Spleen (tissue), 11 donors: ENCODE data around the gene CACNB2. TPM values are rescaled to one million over a fixed set of nuclear protein-coding genes. Genes with fewer than 3 reads are reported as not detected.
A peak's percentile ranks its signal among the peaks of the same experiment; 100 is the strongest.

Experiments used
- DNase-seq: peaks from one replicate; pipeline ENCODE4 v3.0.0-alpha.2; 2020
- H3K27ac ChIP-seq, 8 donors: fragments of 200-600 bp; sonication (generic) in 7 of 8; 1 replicate in 4 of 8; 2 replicates in 4 of 8; pipeline versions ENCODE4 v1.5.0 to v1.8.0; 2016 to 2021; ENCODE audit warnings: inconsistent platforms in 4 of 8, mild to moderate bottlenecking in 4 of 8, moderate library complexity in 1 of 8
- H3K27me3 ChIP-seq, 7 donors: fragments of 200-600 bp; sonication (generic) in 6 of 7; replicated peaks in 1 of 7; 1 replicate in 4 of 7; 2 replicates in 3 of 7; pipeline versions ENCODE4 v1.5.0 to v1.8.0; 2016 to 2021; ENCODE audit warnings: inconsistent platforms in 3 of 7, mild to moderate bottlenecking in 1 of 7
- H3K36me3 ChIP-seq, 6 donors: fragments of 200-600 bp; sonication (generic) in 5 of 6; 1 replicate in 4 of 6; 2 replicates in 2 of 6; pipeline versions ENCODE4 v1.5.0 to v1.8.0; 2016 to 2021; ENCODE audit warnings: inconsistent platforms in 2 of 6
- H3K4me1 ChIP-seq, 6 donors: fragments of 200-600 bp; sonication (generic) in 5 of 6; 1 replicate in 3 of 6; 2 replicates in 3 of 6; pipeline versions ENCODE4 v1.5.0 to v1.8.0; 2016 to 2021; ENCODE audit warnings: inconsistent platforms in 3 of 6
- H3K4me3 ChIP-seq, 8 donors: fragments of 200-600 bp; sonication (generic) in 7 of 8; 1 replicate in 4 of 8; 2 replicates in 4 of 8; pipeline versions ENCODE4 v1.5.0 to v1.8.0; 2016 to 2021; ENCODE audit warnings: inconsistent platforms in 4 of 8, mild to moderate bottlenecking in 4 of 8, moderate library complexity in 2 of 8
- H3K9me3 ChIP-seq, 8 donors: fragments of 200-600 bp; sonication (generic) in 7 of 8; 1 replicate in 4 of 8; 2 replicates in 4 of 8; pipeline versions ENCODE4 v1.5.0 to v1.8.0; 2016 to 2021; ENCODE audit warnings: inconsistent platforms in 4 of 8
- POLR2A ChIP-seq, 3 donors: fragments of 450-650 bp; IDR thresholded peaks; one replicate each; pipeline ENCODE4 v1.5.1; 2017; ENCODE audit warnings: antibody characterized with exemption in 3 of 3, mild to moderate bottlenecking in 1 of 3
- POLR2AphosphoS5 ChIP-seq, 3 donors: sonication (generic); formaldehyde crosslinking; IDR thresholded peaks; one replicate each; pipeline ENCODE4 v1.5.1; 2017; ENCODE audit warnings: antibody characterized with exemption in 3 of 3
- WGBS, 5 donors: extraction: QIAGEN DNeasy Blood & Tissue Kit in 3 of 5; methylation state at CpG; one replicate each; pipeline versions ENCODE4 v1.1.5 to v1.1.7; 2013 to 2018; 5-methylcytosine and 5-hydroxymethylcytosine counted together
- intact Hi-C: fragments of 100-400 bp; cut with DNase I; formaldehyde crosslinking; loops from one replicate; pipeline ENCODE4 v1.15.0; 2023; ENCODE audit warnings: low total_unique reads
- polyA plus RNA-seq, 3 donors: library from polyadenylated mRNA; stranded (reverse); fragments of 200-250 nt; gene quantifications; one replicate each; pipeline ENCODE4 v1.2.1, GENCODE V29; 2013
- total RNA-seq, 7 donors: library from RNA; depleted of rRNA in 3 of 7; stranded (reverse); fragments of >200 nt in 3 of 7; fragmentation: NEBNext Ultra II Directional in 4 of 7; extraction: Animal tissue kit (Norgen Biotek cat#: 25700) in 4 of 7; gene quantifications; one replicate each; pipeline versions ENCODE4 v1.1.0 to v1.2.1, GENCODE V29; 2016 to 2021
- TF ChIP-seq, protein P1 (sequence below), 11 experiments: fragments of 200-600 bp in 7 of 11; fragments of 450-650 bp in 4 of 11; sonication (generic) in 4 of 11; IDR thresholded peaks in 8 of 11; conservative IDR thresholded peaks in 3 of 11; 1 replicate in 7 of 11; 2 replicates in 4 of 11; pipeline versions ENCODE4 v1.4.0 to v1.8.0; 2016 to 2021; ENCODE audit warnings: antibody characterized with exemption in 11 of 11, inconsistent platforms in 4 of 11, mild to moderate bottlenecking in 1 of 11
- donor health status: healthy with polysubstance abuse.
- donor health status: DM: no; HTN: no; CAD: no; lungs with moderate emphysema.
- donor health status: DM: no; HTN: no; CAD: no.
- donor health status: Bipolar disorder and iron deficiency.
- donor health status: healthy.
- donor health status: DM: no; HTN: no; CAD: no.
- donor health status: DM: yes; HTN: yes; CAD: no.

Gene CACNB2
- total and polyA plus RNA-seq, 10 donors = 0.17 to 0.79 (median 0.44) TPM; not detected in 1

DNA sequence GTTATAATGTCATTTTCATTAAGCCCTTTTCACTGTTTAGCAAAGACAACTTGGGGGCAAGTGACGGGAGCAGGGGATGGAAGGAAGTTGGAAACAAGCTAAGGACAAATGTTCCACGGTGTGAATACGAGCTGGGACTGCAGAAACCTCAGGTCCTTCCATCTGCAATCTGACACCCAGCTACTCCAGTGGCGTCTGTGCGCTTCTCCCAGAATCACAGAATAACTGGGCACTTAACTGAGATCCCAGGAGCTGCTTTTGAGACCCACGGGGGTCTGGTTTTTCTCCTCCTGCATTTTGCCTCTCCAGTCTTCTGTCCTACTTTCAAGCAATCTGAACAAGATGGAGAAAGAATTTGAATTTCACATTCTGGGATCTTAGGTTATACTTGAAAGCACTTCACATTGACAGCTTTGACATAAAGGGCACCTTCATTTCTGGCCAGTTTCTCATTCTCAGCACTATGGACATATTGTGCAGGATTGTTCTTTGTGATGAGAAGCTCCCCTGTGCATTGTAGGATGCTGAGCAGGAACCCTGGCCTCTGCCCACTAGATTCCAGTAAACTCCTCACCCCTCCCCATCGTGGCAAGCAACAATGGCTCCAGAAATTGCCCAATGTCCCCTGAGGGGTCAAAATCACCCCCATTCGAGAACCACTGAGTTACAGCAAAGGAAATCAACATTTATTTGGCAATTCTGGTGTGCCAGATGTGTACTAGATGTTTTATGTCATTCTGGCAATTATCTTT lies 194.1 kb downstream of the CACNB2 start:
- TF ChIP-seq POLR2AphosphoS5 (IDR thresholded peaks at IDR 0.05) (no peak), POLR2A (IDR thresholded peaks at IDR 0.05) (no peak)
- TF ChIP-seq, protein P1, sequence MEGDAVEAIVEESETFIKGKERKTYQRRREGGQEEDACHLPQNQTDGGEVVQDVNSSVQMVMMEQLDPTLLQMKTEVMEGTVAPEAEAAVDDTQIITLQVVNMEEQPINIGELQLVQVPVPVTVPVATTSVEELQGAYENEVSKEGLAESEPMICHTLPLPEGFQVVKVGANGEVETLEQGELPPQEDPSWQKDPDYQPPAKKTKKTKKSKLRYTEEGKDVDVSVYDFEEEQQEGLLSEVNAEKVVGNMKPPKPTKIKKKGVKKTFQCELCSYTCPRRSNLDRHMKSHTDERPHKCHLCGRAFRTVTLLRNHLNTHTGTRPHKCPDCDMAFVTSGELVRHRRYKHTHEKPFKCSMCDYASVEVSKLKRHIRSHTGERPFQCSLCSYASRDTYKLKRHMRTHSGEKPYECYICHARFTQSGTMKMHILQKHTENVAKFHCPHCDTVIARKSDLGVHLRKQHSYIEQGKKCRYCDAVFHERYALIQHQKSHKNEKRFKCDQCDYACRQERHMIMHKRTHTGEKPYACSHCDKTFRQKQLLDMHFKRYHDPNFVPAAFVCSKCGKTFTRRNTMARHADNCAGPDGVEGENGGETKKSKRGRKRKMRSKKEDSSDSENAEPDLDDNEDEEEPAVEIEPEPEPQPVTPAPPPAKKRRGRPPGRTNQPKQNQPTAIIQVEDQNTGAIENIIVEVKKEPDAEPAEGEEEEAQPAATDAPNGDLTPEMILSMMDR (IDR thresholded peaks at IDR 0.05 in 8 of 11, conservative IDR thresholded peaks at IDR 0.05 in 3 of 11) = no peak
- intact Hi-C loops = no loop called here
- Histone ChIP-seq H3K9me3 (no peaks in the 10 kb centered on the region), H3K27ac (no peak overlapping the region), H3K4me1 (no peaks in the 10 kb centered on the region), H3K36me3 (no peaks in the 10 kb centered on the region), H3K27me3 (no peaks in the 10 kb centered on the region), H3K4me3 (no peak overlapping the region)
- no peak for DNase-seq
- 48 to 80% (median 59%) methylated on average over 8 of the region's 8 CpGs for WGBS, 5 donors

DNA sequence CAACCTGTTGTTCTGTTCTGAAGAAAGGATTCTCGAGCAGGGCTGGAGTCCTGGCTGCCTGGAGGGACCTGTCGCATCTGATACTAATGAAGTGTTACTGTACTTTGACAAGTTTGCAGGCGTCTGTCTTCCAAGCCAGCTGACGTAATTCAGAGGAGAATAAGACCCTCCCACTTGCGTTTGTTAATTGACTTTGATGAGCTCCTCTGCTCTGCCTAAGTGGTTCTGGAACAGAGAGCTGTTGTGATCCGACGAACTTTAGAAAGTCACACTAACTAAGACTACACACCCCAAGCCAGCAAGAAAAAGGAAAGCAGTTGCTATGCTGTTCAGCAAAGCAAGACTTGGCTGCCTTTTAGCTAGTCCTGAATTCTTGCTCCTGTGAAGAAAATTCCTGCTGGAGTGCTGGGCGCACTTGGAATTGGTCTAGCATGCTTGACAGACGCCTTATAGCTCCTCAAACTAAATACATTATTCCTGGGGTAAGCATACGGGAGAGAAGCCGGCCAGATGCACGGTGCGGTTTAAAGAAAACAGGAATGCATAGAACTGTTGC lies 200.3 kb downstream of the CACNB2 start:
- Histone ChIP-seq H3K4me3 (peak overlapping the region in 1 of 8 donors; percentile 3), H3K36me3 (no peaks in the 10 kb centered on the region), H3K9me3 (no peaks in the 10 kb centered on the region), H3K27me3 (no peaks in the 10 kb centered on the region), H3K27ac (no peak overlapping the region), H3K4me1 (no peaks in the 10 kb centered on the region)
- TF ChIP-seq, protein P1 (IDR thresholded peaks at IDR 0.05 in 8 of 11, conservative IDR thresholded peaks at IDR 0.05 in 3 of 11) = no peak
- DNase-seq = no peak
- 68 to 80% (median 75%) methylated on average over 13 of the region's 13 CpGs for WGBS, 5 donors
- intact Hi-C loops = no loop called here

DNA sequence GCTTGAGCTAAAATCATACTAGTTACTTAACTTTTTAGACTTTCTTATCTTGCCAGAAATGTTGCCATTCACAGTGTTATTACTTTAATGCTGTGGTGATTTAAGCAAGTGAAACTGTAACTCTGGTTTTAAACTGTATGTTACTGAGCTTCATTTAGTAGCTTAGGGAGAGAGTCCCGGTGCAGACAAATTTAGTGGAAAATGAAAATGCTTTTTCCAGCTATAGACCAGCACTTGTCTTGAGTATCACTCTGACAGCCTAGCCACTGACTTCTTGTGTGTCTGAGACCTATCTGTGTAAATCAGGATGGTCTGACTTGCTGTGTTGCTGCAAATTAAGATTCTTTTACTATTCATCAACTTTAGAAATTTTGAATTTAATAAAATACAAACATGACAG lies 200.8 kb downstream of the CACNB2 start:
- peak overlapping the region in 1 of 8 donors; percentile 3 for H3K4me3 ChIP-seq
- intact Hi-C loops = no loop called here
- TF ChIP-seq POLR2A (IDR thresholded peaks at IDR 0.05) = no peak
- TF ChIP-seq, protein P1 (IDR thresholded peaks at IDR 0.05 in 8 of 11, conservative IDR thresholded peaks at IDR 0.05 in 3 of 11) = no peak
- no peak for TF ChIP-seq POLR2AphosphoS5 (IDR thresholded peaks at IDR 0.05)

DNA sequence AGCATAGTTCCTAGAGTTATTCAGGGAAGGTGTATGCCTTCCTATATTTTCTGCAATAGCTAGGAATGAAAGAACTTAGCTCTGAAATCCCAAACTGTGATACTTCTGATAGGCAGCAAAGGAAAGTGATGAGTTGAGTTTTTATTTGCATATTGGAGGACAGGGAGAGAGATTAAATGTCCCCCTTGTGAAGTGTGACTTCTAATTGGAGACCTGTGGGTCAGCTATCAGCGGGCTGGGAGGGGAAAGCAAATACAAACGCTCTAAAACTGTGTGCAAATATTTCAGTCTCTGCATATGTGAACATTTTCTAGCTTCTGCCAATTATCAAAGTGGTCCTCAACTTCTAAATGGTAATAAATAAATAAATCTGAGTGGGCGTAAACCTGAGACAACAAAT lies 203.3 kb downstream of the CACNB2 start:
- TF ChIP-seq, protein P1 (IDR thresholded peaks at IDR 0.05 in 8 of 11, conservative IDR thresholded peaks at IDR 0.05 in 3 of 11) = no peak
- no peak for TF ChIP-seq POLR2AphosphoS5 (IDR thresholded peaks at IDR 0.05)
- TF ChIP-seq POLR2A (IDR thresholded peaks at IDR 0.05) = no peak
- no peak for DNase-seq
- Histone ChIP-seq H3K4me1 (no peaks in the 10 kb centered on the region), H3K4me3 (no peak overlapping the region), H3K27me3 (no peaks in the 10 kb centered on the region), H3K36me3 (no peaks in the 10 kb centered on the region), H3K9me3 (no peaks in the 10 kb centered on the region), H3K27ac (no peak overlapping the region)
- 84 to 89% (median 85%) methylated on average over 3 of the region's 3 CpGs for WGBS, 5 donors
- intact Hi-C loops = no loop called here

More for the DNA sequence above, 200.8 kb downstream of the CACNB2 start:
- no peak for DNase-seq
- no peaks in the 10 kb centered on the region for H3K27me3 ChIP-seq
- no peak overlapping the region for H3K27ac ChIP-seq
- 69 to 82% (median 75%) methylated on average over 1 of the region's 1 CpG for WGBS, 5 donors
- no peaks in the 10 kb centered on the region for H3K36me3 ChIP-seq
- H3K4me1 ChIP-seq = no peaks in the 10 kb centered on the region
- H3K9me3 ChIP-seq = no peaks in the 10 kb centered on the region
